Gastrocnemius medialis (tissue), 4 donors: ENCODE measurements around the gene ZMYM1. TPM values are rescaled to one million over a fixed set of nuclear protein-coding genes. Genes with fewer than 3 reads are reported as not detected.

ENCODE experiments used
- ATAC-seq, 2 donors: fragments of 150-250 bp; one replicate each; pipeline ENCODE4 v1.9.1; 2016
- DNase-seq, 2 donors: peaks; one replicate each; pipeline ENCODE4 v3.0.0-alpha.2; 2019
- H3K27ac ChIP-seq, 4 donors: fragments of 200-600 bp; sonication (generic); 1 replicate in 1 of 4; 2 replicates in 3 of 4; pipeline ENCODE4 v1.5.1; 2016 to 2018; ENCODE audit warnings: mild to moderate bottlenecking in 2 of 4, moderate library complexity in 1 of 4
- H3K27me3 ChIP-seq, 3 donors: fragments of 200-600 bp; sonication (generic) in 2 of 3; 1 replicate in 1 of 3; 2 replicates in 2 of 3; pipeline versions ENCODE4 v1.5.1 to v1.6.0; 2016 to 2019; ENCODE audit warnings: mild to moderate bottlenecking in 1 of 3, moderate library complexity in 1 of 3
- H3K36me3 ChIP-seq, 2 donors: fragments of 200-600 bp; sonication (generic) in 1 of 2; one replicate each; pipeline ENCODE4 v1.5.1; 2017 to 2018
- H3K4me1 ChIP-seq, 2 donors: fragments of 200-600 bp; sonication (generic) in 1 of 2; one replicate each; pipeline ENCODE4 v1.5.1; 2016 to 2017; ENCODE audit warnings: mild to moderate bottlenecking in 2 of 2
- H3K4me3 ChIP-seq, 4 donors: fragments of 200-600 bp; sonication (generic) in 3 of 4; 1 replicate in 1 of 4; 2 replicates in 3 of 4; pipeline ENCODE4 v1.5.1; 2016 to 2019; ENCODE audit warnings: mild to moderate bottlenecking in 2 of 4
- H3K9me3 ChIP-seq, 3 donors: fragments of 200-600 bp; sonication (generic) in 2 of 3; 1 replicate in 1 of 3; 2 replicates in 2 of 3; pipeline ENCODE4 v1.5.1; 2016 to 2019
- CTCF ChIP-seq, 5 experiments: fragments of 450-650 bp in 3 of 5; fragments of 200-600 bp in 2 of 5; sonication (generic) in 2 of 5; IDR thresholded peaks in 4 of 5; conservative IDR thresholded peaks in 1 of 5; 1 replicate in 4 of 5; 2 replicates in 1 of 5; pipeline ENCODE4 v1.5.1; 2016 to 2019; ENCODE audit warnings: antibody characterized with exemption in 5 of 5, mild to moderate bottlenecking in 3 of 5, moderate library complexity in 3 of 5
- POLR2A ChIP-seq, 2 donors: fragments of 450-650 bp; IDR thresholded peaks; one replicate each; pipeline ENCODE4 v1.6.1; 2017; ENCODE audit warnings: antibody characterized with exemption in 2 of 2, mild to moderate bottlenecking in 2 of 2, moderate library complexity in 2 of 2
- in situ Hi-C, 4 donors: fragments of 200-750 bp; cut with MboI; loops; one replicate each; pipeline versions ENCODE4 v1.15.0 to v1.8.0; 2017; ENCODE audit warnings: low sequenced_read_pairs in 4 of 4
- intact Hi-C: fragments of 100-400 bp; cut with DNase I; formaldehyde crosslinking; loops from one replicate; pipeline ENCODE4 v1.15.1; 2023; ENCODE audit warnings: low total_unique reads
- total RNA-seq, 4 donors: library from RNA; depleted of rRNA; stranded (reverse); fragments of >200 nt; gene quantifications; one replicate each; pipeline versions ENCODE4 v1.1.0 to v1.2.3, GENCODE V29; 2016

The ZMYM1 gene
- total RNA-seq, 4 donors from 2014 or later: 1.8 to 7.6 (median 3.6) TPM

GRCh38 chr1:35112668-35113067, 33.5 kb downstream of the ZMYM1 start:
- H3K4me1 ChIP-seq: no peaks in the 10 kb centered on the region
- no peak overlapping the region for H3K4me3 ChIP-seq
- intact Hi-C loops: no loop called here
- H3K9me3 ChIP-seq: no peaks in the 10 kb centered on the region
- DNase-seq (no peak), ATAC-seq (no peak)
- peaks cover 0 to 13% of the 10 kb centered on the region in 2 donors for H3K36me3 ChIP-seq
- TF ChIP-seq POLR2A (IDR thresholded peaks at IDR 0.05) (no peak), CTCF (IDR thresholded peaks at IDR 0.05 in 4 of 5, conservative IDR thresholded peaks at IDR 0.05 in 1 of 5) (no peak)
- H3K27me3 ChIP-seq: no peaks in the 10 kb centered on the region
- in situ Hi-C loops: no loop called here
- no peak overlapping the region for H3K27ac ChIP-seq

- ATAC-seq (no peak), DNase-seq (no peak)
- in situ Hi-C loops: no loop called here
- Histone ChIP-seq H3K9me3 (no peaks in the 10 kb centered on the region), H3K36me3 (peaks cover 0 to 6% of the 10 kb centered on the region in 2 donors), H3K4me1 (no peaks in the 10 kb centered on the region), H3K27me3 (peaks cover 0 to 3% (median 0%) of the 10 kb centered on the region in 3 donors), H3K4me3 (no peak overlapping the region), H3K27ac (no peak overlapping the region)
- TF ChIP-seq CTCF (IDR thresholded peaks at IDR 0.05 in 4 of 5, conservative IDR thresholded peaks at IDR 0.05 in 1 of 5): no peak
- no peak for TF ChIP-seq POLR2A (IDR thresholded peaks at IDR 0.05)
- intact Hi-C loops: no loop called here
These were observed 36.5 kb downstream of the ZMYM1 start for GRCh38 chr1:35115459-35116383.

- H3K9me3 ChIP-seq: no peaks in the 10 kb centered on the region
- intact Hi-C loops: no loop called here
- no peak for DNase-seq
These were observed 41.4 kb downstream of the ZMYM1 start for GRCh38 chr1:35120458-35121133.

GRCh38 chr1:35122311-35122710, 43.1 kb downstream of the ZMYM1 start:
- in situ Hi-C loops (no loop called here), intact Hi-C loops (no loop called here)
- DNase-seq: no peak
- Histone ChIP-seq H3K9me3 (no peaks in the 10 kb centered on the region), H3K27ac (no peak overlapping the region), H3K4me3 (no peak overlapping the region), H3K27me3 (peaks cover 0 to 6% (median 0%) of the 10 kb centered on the region in 3 donors), H3K4me1 (no peaks in the 10 kb centered on the region), H3K36me3 (no peaks in the 10 kb centered on the region)
- no peak for ATAC-seq
- TF ChIP-seq CTCF (IDR thresholded peaks at IDR 0.05 in 4 of 5, conservative IDR thresholded peaks at IDR 0.05 in 1 of 5): no peak
- no peak for TF ChIP-seq POLR2A (IDR thresholded peaks at IDR 0.05)

More at GRCh38 chr1:35120458-35121133, 41.4 kb downstream of the ZMYM1 start:
- Histone ChIP-seq H3K4me1 (no peaks in the 10 kb centered on the region), H3K27ac (no peak overlapping the region), H3K27me3 (peaks cover 0 to 6% (median 0%) of the 10 kb centered on the region in 3 donors), H3K36me3 (no peaks in the 10 kb centered on the region), H3K4me3 (peak overlapping the region; percentile 25 to 42 (median 26))
- in situ Hi-C loops: no loop called here
- ATAC-seq: no peak
- no peak for TF ChIP-seq POLR2A (IDR thresholded peaks at IDR 0.05)
- TF ChIP-seq CTCF (IDR thresholded peaks at IDR 0.05 in 4 of 5, conservative IDR thresholded peaks at IDR 0.05 in 1 of 5): no peak
